Astrocyte (in vitro differentiated cells and primary cell): ENCODE data around the gene TAF1L.

ENCODE experiments used
- EZH2 ChIP-seq: IDR thresholded peaks from 2 replicates; pipeline ENCODE4 v1.6.1; 2012; ENCODE audit warnings: mild to moderate bottlenecking, low read length, inconsistent platforms; ENCODE audit not compliant: insufficient read depth
- TF ChIP-seq, protein P1 (sequence below): IDR thresholded peaks from 2 replicates; pipeline ENCODE4 v1.5.1; 2011; ENCODE audit warnings: low read depth, mild to moderate bottlenecking, inconsistent platforms, low read length, moderate library complexity; ENCODE audit not compliant: insufficient read depth

DNA sequence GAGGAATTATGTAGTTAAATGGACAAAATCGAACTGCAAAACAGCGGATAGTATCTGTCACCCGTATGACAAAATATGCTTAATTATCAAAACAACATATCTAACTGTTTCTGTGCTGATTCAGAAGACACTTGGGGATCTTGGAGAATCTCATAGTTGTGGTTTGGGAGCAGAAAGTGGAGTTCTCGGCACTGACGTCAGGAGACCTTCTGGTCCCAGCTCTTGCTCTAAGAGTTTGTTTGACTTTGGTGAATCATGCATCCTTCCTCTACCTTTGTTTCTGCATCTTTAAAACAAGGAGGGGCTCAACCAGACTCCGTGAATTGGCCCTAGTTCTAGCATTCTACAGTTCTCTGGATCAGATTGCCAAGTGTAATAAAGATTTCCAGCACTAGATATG is 37.0 kb upstream of the TAF1L start:
- TF ChIP-seq, protein P1, sequence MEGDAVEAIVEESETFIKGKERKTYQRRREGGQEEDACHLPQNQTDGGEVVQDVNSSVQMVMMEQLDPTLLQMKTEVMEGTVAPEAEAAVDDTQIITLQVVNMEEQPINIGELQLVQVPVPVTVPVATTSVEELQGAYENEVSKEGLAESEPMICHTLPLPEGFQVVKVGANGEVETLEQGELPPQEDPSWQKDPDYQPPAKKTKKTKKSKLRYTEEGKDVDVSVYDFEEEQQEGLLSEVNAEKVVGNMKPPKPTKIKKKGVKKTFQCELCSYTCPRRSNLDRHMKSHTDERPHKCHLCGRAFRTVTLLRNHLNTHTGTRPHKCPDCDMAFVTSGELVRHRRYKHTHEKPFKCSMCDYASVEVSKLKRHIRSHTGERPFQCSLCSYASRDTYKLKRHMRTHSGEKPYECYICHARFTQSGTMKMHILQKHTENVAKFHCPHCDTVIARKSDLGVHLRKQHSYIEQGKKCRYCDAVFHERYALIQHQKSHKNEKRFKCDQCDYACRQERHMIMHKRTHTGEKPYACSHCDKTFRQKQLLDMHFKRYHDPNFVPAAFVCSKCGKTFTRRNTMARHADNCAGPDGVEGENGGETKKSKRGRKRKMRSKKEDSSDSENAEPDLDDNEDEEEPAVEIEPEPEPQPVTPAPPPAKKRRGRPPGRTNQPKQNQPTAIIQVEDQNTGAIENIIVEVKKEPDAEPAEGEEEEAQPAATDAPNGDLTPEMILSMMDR = no peak
- no peak for TF ChIP-seq EZH2
